Measurements from ENCODE around the gene USH1C. TPM values are rescaled to one million over a fixed set of nuclear protein-coding genes. Genes with fewer than 3 reads are reported as not detected.

USH1C gene
- total and polyA plus RNA-seq, 9 of the 15 experiments (the other 6 are each of a cell fraction or from before 2014, with no cell fraction given) = 0.04 TPM; not detected in 8

- Histone ChIP-seq H3K36me3 (ENCODE audit: control insufficient read depth, insufficient read depth, low read length) (no peaks in the 10 kb centered on the region), H2AFZ (ENCODE audit: low read depth, low read length) (no peak overlapping the region), H3K4me1 (replicated peaks in 1 of 2; ENCODE audit: control insufficient read depth in 2 of 2, insufficient read depth in 2 of 2, low read length in 2 of 2) (peaks cover 0 to 5% of the 10 kb centered on the region in 2 experiments; a peak in 2 of 5 replicates), H3K4me2 (ENCODE audit: insufficient read depth, low read length) (no peak overlapping the region), H3K9me1 (ENCODE audit: control insufficient read depth, insufficient read depth, low read length) (no peaks in the 10 kb centered on the region), H3K9me3 (replicated peaks; ENCODE audit: control insufficient read depth, insufficient read depth, low read depth, low read length) (no peaks in the 10 kb centered on the region), H3K4me3 (no peak overlapping the region), H3K79me2 (ENCODE audit: control insufficient read depth, insufficient read depth, low read length) (no peaks in the 10 kb centered on the region), H3K27me3 (ENCODE audit: control insufficient read depth in 2 of 2, insufficient read depth in 2 of 2, low read length in 2 of 2) (peaks cover 23 to 57% of the 10 kb centered on the region in 2 experiments; a peak in 4 of 5 replicates), H3K9ac (ENCODE audit: insufficient read depth in 1 of 2, low read depth in 2 of 2, low read length in 2 of 2) (no peak overlapping the region), H3K27ac (ENCODE audit: extremely low read depth, low read depth, low read length) (no peak overlapping the region), H4K20me1 (replicated peaks; ENCODE audit: control insufficient read depth, insufficient read depth, low read length) (peaks cover 5% of the 10 kb centered on the region)
- WGBS (ENCODE audit: insufficient coverage, low coverage, missing lambda C conversion rate) = 0% methylated on average over 10 of the region's 11 CpGs
- ChIA-PET CTCF (ENCODE audit: low intra/inter-chr PET ratio) (no interaction called here), POLR2A (no interaction called here)
- no TSS peak for BruUV-seq (replicated peaks)
- FAIRE-seq (no peak), ATAC-seq (no peak), DNase-seq (ENCODE audit: extremely low read depth in 1 of 4, low spot score in 3 of 4) (no peak)
- no peak for TF ChIP-seq CREM (IDR thresholded peaks at IDR 0.05; ENCODE audit: low read depth)
- TF ChIP-seq ZNF696 (CRISPR knock-in tag; conservative IDR thresholded peaks at IDR 0.05) = no peak
- no peak for TF ChIP-seq CEBPG (CRISPR knock-in tag; IDR thresholded peaks at IDR 0.05)
- peak in 1 of 2 experiments; percentile 27; a peak in 1 of 4 replicates for TF ChIP-seq CEBPG (tag; conservative IDR thresholded peaks at IDR 0.05 in 1 of 2, IDR thresholded peaks at IDR 0.05 in 1 of 2)
- in situ Hi-C loops (cut with MboI) = no loop called here
- intact Hi-C loops (cut with micrococcal nuclease) = no loop called here
Observed at GRCh38 chr11:17533778-17534415, 10.3 kb downstream of the USH1C start.

DNA sequence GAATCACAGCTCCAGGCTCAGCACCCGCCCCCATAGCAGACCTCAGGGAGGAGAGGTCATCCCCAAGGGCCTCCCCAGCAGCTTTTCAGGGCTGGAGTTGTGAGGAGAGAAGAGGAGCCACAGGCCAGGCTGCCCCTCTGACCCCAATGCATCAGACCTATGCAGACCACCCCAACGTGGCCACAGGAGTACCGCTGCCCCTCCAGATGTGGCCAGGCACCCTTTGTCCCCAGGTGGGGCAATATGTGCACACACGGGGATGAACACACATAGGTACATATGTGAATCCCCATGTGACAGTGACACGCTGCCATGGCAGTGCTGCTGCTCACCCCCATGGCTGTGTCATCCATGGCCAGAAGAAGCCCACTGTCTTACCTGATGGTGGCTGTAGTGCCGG lies 10.9 kb downstream of the USH1C start:
- Histone ChIP-seq H3K4me1 (replicated peaks in 1 of 2; ENCODE audit: control insufficient read depth in 2 of 2, insufficient read depth in 2 of 2, low read length in 2 of 2) (peaks cover 0 to 5% of the 10 kb centered on the region in 2 experiments; a peak in 3 of 5 replicates), H3K9me1 (ENCODE audit: control insufficient read depth, insufficient read depth, low read length) (no peaks in the 10 kb centered on the region), H3K9me3 (replicated peaks; ENCODE audit: control insufficient read depth, insufficient read depth, low read depth, low read length) (no peaks in the 10 kb centered on the region), H3K4me2 (ENCODE audit: insufficient read depth, low read length) (no peak overlapping the region), H4K20me1 (replicated peaks; ENCODE audit: control insufficient read depth, insufficient read depth, low read length) (peaks cover 5% of the 10 kb centered on the region; the same call in 1 of the 2 replicates), H3K27me3 (ENCODE audit: control insufficient read depth in 2 of 2, insufficient read depth in 2 of 2, low read length in 2 of 2) (peaks cover 23 to 57% of the 10 kb centered on the region in 2 experiments; a peak in 4 of 5 replicates), H3K27ac (ENCODE audit: extremely low read depth, low read depth, low read length) (no peak overlapping the region), H3K36me3 (ENCODE audit: control insufficient read depth, insufficient read depth, low read length) (no peaks in the 10 kb centered on the region), H3K9ac (ENCODE audit: insufficient read depth in 1 of 2, low read depth in 2 of 2, low read length in 2 of 2) (no peak overlapping the region), H3K79me2 (ENCODE audit: control insufficient read depth, insufficient read depth, low read length) (no peaks in the 10 kb centered on the region), H2AFZ (ENCODE audit: low read depth, low read length) (no peak overlapping the region), H3K4me3 (no peak overlapping the region)
- in situ Hi-C loops (cut with MboI) = no loop called here
- no peak for DNase-seq (ENCODE audit: extremely low read depth in 1 of 4, low spot score in 3 of 4)
- no peak for FAIRE-seq
- CTCF ChIA-PET (ENCODE audit: low intra/inter-chr PET ratio) = no interaction called here
- BruUV-seq (replicated peaks) = no TSS peak
- POLR2A ChIA-PET = interaction anchor here (0.7 kb wide), 1 partner anchor 33 kb away, joined by 3 read pairs; no protein-coding TSS in a partner anchor
- ATAC-seq = no peak
- WGBS (ENCODE audit: insufficient coverage, low coverage, missing lambda C conversion rate) = 2% methylated on average over 6 of the region's 6 CpGs
- intact Hi-C loops (cut with micrococcal nuclease) = no loop called here
- TF ChIP-seq EP400 (IDR thresholded peaks at IDR 0.05) (no peak), ZNF740 (CRISPR knock-in tag; IDR thresholded peaks at IDR 0.05) (no peak), ZNF740 (tag; IDR thresholded peaks at IDR 0.05) (no peak), ZHX1 (conservative IDR thresholded peaks at IDR 0.05; ENCODE audit: low read length) (no peak), NCOA6 (IDR thresholded peaks at IDR 0.05) (no peak), ZKSCAN8 (CRISPR knock-in tag; IDR thresholded peaks at IDR 0.05) (no peak)
